Neural cell (in vitro differentiated cells): Measurements from ENCODE around the gene MKRN1. TPM values are rescaled to one million over a fixed set of nuclear protein-coding genes. Genes with fewer than 3 reads are reported as not detected.

Source experiments
- H2AFZ ChIP-seq: fragments of 200-600, 300-800 bp; sonication (generic), shearing (Covaris generic); 2 replicates; pipeline ENCODE4 v1.6.0; 2014; ENCODE audit warnings: low read depth, mild to moderate bottlenecking, antibody characterized with exemption, low read length, moderate library complexity
- H3F3A ChIP-seq: fragments of 200-600 bp; shearing (Covaris generic); 2 replicates; pipeline ENCODE4 v1.6.1; 2016; ENCODE audit warnings: mild to moderate bottlenecking, moderate library complexity, mixed read lengths, antibody characterized with exemption, low read length; ENCODE audit not compliant: insufficient read depth, poor library complexity, severe bottlenecking
- H3K27ac ChIP-seq: fragments of 200-600, 300-800 bp; sonication (generic), shearing (Covaris generic); 2 replicates; pipeline ENCODE4 v1.5.1; 2014; ENCODE audit warnings: mild to moderate bottlenecking, low read length, moderate library complexity
- H3K27me3 ChIP-seq: fragments of 300-800, 200-600 bp; sonication (generic), shearing (Covaris generic); 2 replicates; pipeline ENCODE4 v1.6.0; 2014; ENCODE audit warnings: mild to moderate bottlenecking, low read depth, low read length, moderate library complexity; ENCODE audit not compliant: insufficient read depth
- H3K36me3 ChIP-seq: fragments of 300-800, 200-600 bp; sonication (generic), shearing (Covaris generic); 2 replicates; pipeline ENCODE4 v1.5.1; 2014; ENCODE audit warnings: mild to moderate bottlenecking, antibody characterized with exemption, low read length, moderate library complexity; ENCODE audit not compliant: insufficient read depth
- H3K4me2 ChIP-seq: fragments of 300-800, 200-600 bp; sonication (generic), shearing (Covaris generic); 2 replicates; pipeline ENCODE4 v1.6.0; 2014; ENCODE audit warnings: mild to moderate bottlenecking, low read length
- H3K4me3 ChIP-seq: fragments of 300-800, 200-600 bp; sonication (generic), shearing (Covaris generic); 2 replicates; pipeline ENCODE4 v1.5.1; 2014; ENCODE audit warnings: mild to moderate bottlenecking, low read length, moderate library complexity
- H3K79me2 ChIP-seq: fragments of 200-600 bp; shearing (Covaris generic); replicated peaks from 2 replicates; pipeline ENCODE4 v1.6.0; 2014; ENCODE audit warnings: mild to moderate bottlenecking, low read length, moderate library complexity; ENCODE audit not compliant: insufficient read depth
- H3K9ac ChIP-seq: fragments of 300-800, 200-600 bp; sonication (generic), shearing (Covaris generic); 2 replicates; pipeline ENCODE4 v1.6.1; 2016; ENCODE audit warnings: mild to moderate bottlenecking, low read length, mixed read lengths
- H3K9me2 ChIP-seq: fragments of 200-600 bp; shearing (Covaris generic); 2 replicates; pipeline ENCODE4 v1.6.1; 2016; ENCODE audit warnings: mild to moderate bottlenecking, low read length, mixed read lengths; ENCODE audit not compliant: insufficient read depth
- H3K9me3 ChIP-seq: fragments of 200-600, 300-800 bp; sonication (generic), shearing (Covaris generic); 2 replicates; pipeline ENCODE4 v1.6.1; 2016; ENCODE audit warnings: mild to moderate bottlenecking, mixed run types, low read length, moderate library complexity, mixed read lengths
- H4K20me1 ChIP-seq: fragments of 200-600 bp; shearing (Covaris generic); 2 replicates; pipeline ENCODE4 v1.6.1; 2016; ENCODE audit warnings: mild to moderate bottlenecking, mixed run types; ENCODE audit not compliant: insufficient read depth
- CTCF ChIP-seq: fragments of 450-650 bp; IDR thresholded peaks from 2 replicates; pipeline ENCODE4 v1.5.1; 2014; ENCODE audit warnings: antibody characterized with exemption, mild to moderate bottlenecking, moderate library complexity; ENCODE audit not compliant: poor library complexity, severe bottlenecking
- EP300 ChIP-seq: fragments of 450-650 bp; conservative IDR thresholded peaks from 2 replicates; pipeline ENCODE4 v1.6.1; 2014; ENCODE audit warnings: antibody characterized with exemption, mild to moderate bottlenecking, moderate library complexity; ENCODE audit not compliant: poor library complexity, severe bottlenecking
- EZH2 ChIP-seq: fragments of 200-600, 300-800 bp; shearing (Covaris generic), sonication (generic); IDR thresholded peaks from 2 replicates; pipeline ENCODE4 v1.6.1; 2014; ENCODE audit warnings: antibody characterized with exemption, low read length, borderline replicate concordance, mild to moderate bottlenecking; ENCODE audit not compliant: insufficient read depth, poor library complexity, severe bottlenecking
- MXI1 ChIP-seq: fragments of 450-650 bp; conservative IDR thresholded peaks from 2 replicates; pipeline ENCODE4 v1.6.1; 2014; ENCODE audit warnings: antibody characterized with exemption, mild to moderate bottlenecking; ENCODE audit not compliant: poor library complexity, severe bottlenecking
- POLR2AphosphoS5 ChIP-seq: IDR thresholded peaks from 2 replicates; pipeline ENCODE4 v1.6.1; 2012
- RAD21 ChIP-seq: fragments of 450-650 bp; conservative IDR thresholded peaks from 2 replicates; pipeline ENCODE4 v1.6.1; 2014; ENCODE audit warnings: antibody characterized with exemption, mild to moderate bottlenecking, moderate library complexity
- REST ChIP-seq: IDR thresholded peaks from 2 replicates; pipeline ENCODE4 v1.6.1; 2012; ENCODE audit warnings: borderline replicate concordance
- TAF1 ChIP-seq: IDR thresholded peaks from 2 replicates; pipeline ENCODE4 v1.6.1; 2012; ENCODE audit warnings: low read depth
- polyA plus RNA-seq: library from polyadenylated mRNA; depleted of rRNA; stranded (reverse); fragments of >200 nt; gene quantifications from 2 replicates; pipeline ENCODE4 v1.2.3, GENCODE V29; 2014

The MKRN1 gene
- polyA plus RNA-seq, 1 donor from 2014 or later = 251 TPM

- H3K4me3 ChIP-seq = peak overlapping the region; percentile 98
- peak overlapping the region; percentile 33 for H2AFZ ChIP-seq
- peaks cover 50% of the 10 kb centered on the region for H3K79me2 ChIP-seq
- H3K27me3 ChIP-seq = no peaks in the 10 kb centered on the region
- peak overlapping the region; percentile 97 for H3K9ac ChIP-seq
- TF ChIP-seq TAF1 = no peak
- no peak for TF ChIP-seq POLR2AphosphoS5
- no peak for TF ChIP-seq EP300
- peak; percentile 16 for TF ChIP-seq REST
- no peaks in the 10 kb centered on the region for H3K36me3 ChIP-seq
- H4K20me1 ChIP-seq = peaks cover 8% of the 10 kb centered on the region
- no peaks in the 10 kb centered on the region for H3F3A ChIP-seq
- no peaks in the 10 kb centered on the region for H3K9me2 ChIP-seq
- no peaks in the 10 kb centered on the region for H3K9me3 ChIP-seq
- peak overlapping the region; percentile 62 for H3K4me2 ChIP-seq
- H3K27ac ChIP-seq = peak overlapping the region; percentile 94
Measured at GRCh38 chr7:140478246-140479061, 851 bp downstream of the MKRN1 start.

- H3K79me2 ChIP-seq = peaks cover 63% of the 10 kb centered on the region
- H3K9me3 ChIP-seq = no peaks in the 10 kb centered on the region
- peak overlapping the region; percentile 28 for H3K4me2 ChIP-seq
- H2AFZ ChIP-seq = no peak overlapping the region
- H3K27ac ChIP-seq = no peak overlapping the region
- no peaks in the 10 kb centered on the region for H3K9me2 ChIP-seq
- H3K4me3 ChIP-seq = peak overlapping the region; percentile 98
- H3K36me3 ChIP-seq = no peaks in the 10 kb centered on the region
- peaks cover 10% of the 10 kb centered on the region for H4K20me1 ChIP-seq
- no peaks in the 10 kb centered on the region for H3F3A ChIP-seq
- TF ChIP-seq REST (no peak), EZH2 (no peak), MXI1 (no peak), RAD21 (no peak), POLR2AphosphoS5 (no peak), EP300 (no peak), CTCF (no peak)
- H3K27me3 ChIP-seq = no peaks in the 10 kb centered on the region
- H3K9ac ChIP-seq = no peak overlapping the region
Measured at GRCh38 chr7:140476698-140477261, 2.5 kb downstream of the MKRN1 start.
